SW 1271 (cell line): ENCODE measurements around the gene DELE1.
"Not testable (repeated sequence)": the region's sequence is repeated elsewhere in the genome, so short reads cannot be mapped to it uniquely, and the experiment has no call there.

Experiments
- DNase-seq, 2 experiments: peaks; one replicate each; lab custom pipeline; 2025; lab: John Stamatoyannopoulos, UW

The DELE1 gene

GRCh38 chr5:141883892-141884318 is 39.8 kb upstream of the DELE1 start:
- DNase-seq, result no peak

GRCh38 chr5:141889282-141889871 is 34.3 kb upstream of the DELE1 start:
- DNase-seq, result peak in 1 of 2 experiments; percentile 58

GRCh38 chr5:141890429-141890828 is 33.2 kb upstream of the DELE1 start:
- not testable (repeated sequence) for DNase-seq

- DNase-seq, result no peak
Observed at GRCh38 chr5:141897425-141897824, 26.2 kb upstream of the DELE1 start.

GRCh38 chr5:141898448-141899049 is 25.1 kb upstream of the DELE1 start:
- DNase-seq, result no peak

GRCh38 chr5:141902015-141902814 is 21.5 kb upstream of the DELE1 start:
- no peak for DNase-seq

GRCh38 chr5:141903261-141903660 is 20.4 kb upstream of the DELE1 start:
- DNase-seq, result no peak

GRCh38 chr5:141904551-141904950 is 19.1 kb upstream of the DELE1 start:
- no peak for DNase-seq

- DNase-seq, result no peak
Observed at GRCh38 chr5:141906517-141906916, 17.2 kb upstream of the DELE1 start.

- DNase-seq, result no peak
Observed at GRCh38 chr5:141906972-141907371, 16.7 kb upstream of the DELE1 start.

GRCh38 chr5:141908796-141909195 is 14.9 kb upstream of the DELE1 start:
- no peak for DNase-seq

GRCh38 chr5:141909212-141909611 is 14.5 kb upstream of the DELE1 start:
- no peak for DNase-seq

- peak in 1 of 2 experiments; percentile 29 for DNase-seq
Observed at GRCh38 chr5:141910271-141910673, 13.4 kb upstream of the DELE1 start.

GRCh38 chr5:141913560-141914198 is 10.0 kb upstream of the DELE1 start:
- no peak for DNase-seq

- no peak for DNase-seq
Observed at GRCh38 chr5:141914199-141914743, 9.4 kb upstream of the DELE1 start.

- DNase-seq, result no peak
Observed at GRCh38 chr5:141914797-141915196, 8.9 kb upstream of the DELE1 start.

- DNase-seq, result no peak
Observed at GRCh38 chr5:141915881-141916336, 7.8 kb upstream of the DELE1 start.

GRCh38 chr5:141916522-141916921 is 7.1 kb upstream of the DELE1 start:
- no peak for DNase-seq

- DNase-seq, result no peak
Observed at GRCh38 chr5:141917760-141918159, 5.9 kb upstream of the DELE1 start.

GRCh38 chr5:141919218-141920119 is 4.2 kb upstream of the DELE1 start:
- DNase-seq, result no peak

- DNase-seq, result no peak
Observed at GRCh38 chr5:141920771-141921170, 2.9 kb upstream of the DELE1 start.
